SKM-1 (cell line): ENCODE data around the gene TAF8.

Experiments
- DNase-seq: peaks from one replicate; lab custom pipeline; 2025; ENCODE audit not compliant: unreplicated experiment; lab: John Stamatoyannopoulos, UW

The TAF8 gene

GRCh38 chr6:42095094-42095493 is 44.8 kb downstream of the TAF8 start:
- DNase-seq: no peak

GRCh38 chr6:42095776-42096541 is 45.6 kb downstream of the TAF8 start:
- DNase-seq: no peak

- no peak for DNase-seq
These were observed 49.2 kb downstream of the TAF8 start for GRCh38 chr6:42099340-42100028.

GRCh38 chr6:42100029-42100901 is 49.9 kb downstream of the TAF8 start:
- DNase-seq: no peak

GRCh38 chr6:42101186-42101657 is 50.9 kb downstream of the TAF8 start:
- DNase-seq: no peak

GRCh38 chr6:42103216-42103615 is 52.9 kb downstream of the TAF8 start:
- no peak for DNase-seq

- no peak for DNase-seq
These were observed 53.4 kb downstream of the TAF8 start for GRCh38 chr6:42103753-42104094.

GRCh38 chr6:42104095-42104803 is 53.9 kb downstream of the TAF8 start:
- peak; percentile 54 for DNase-seq

- DNase-seq: no peak
These were observed 54.4 kb downstream of the TAF8 start for GRCh38 chr6:42104804-42105125.

- no peak for DNase-seq
These were observed 54.9 kb downstream of the TAF8 start for GRCh38 chr6:42105156-42105648.

GRCh38 chr6:42105709-42106108 is 55.4 kb downstream of the TAF8 start:
- no peak for DNase-seq

- DNase-seq: no peak
These were observed 56.0 kb downstream of the TAF8 start for GRCh38 chr6:42106112-42107023.

GRCh38 chr6:42108071-42108470 is 57.7 kb downstream of the TAF8 start:
- no peak for DNase-seq

GRCh38 chr6:42110683-42111082 is 60.4 kb downstream of the TAF8 start:
- no peak for DNase-seq

- DNase-seq: no peak
These were observed 62.0 kb downstream of the TAF8 start for GRCh38 chr6:42112351-42112750.

GRCh38 chr6:42113936-42114636 is 63.8 kb downstream of the TAF8 start:
- no peak for DNase-seq

- DNase-seq: no peak
These were observed 67.5 kb downstream of the TAF8 start for GRCh38 chr6:42117843-42118161.

GRCh38 chr6:42118162-42119001 is 68.1 kb downstream of the TAF8 start:
- no peak for DNase-seq
